ENCODE results near the gene SPDL1.

Gene SPDL1

DNA sequence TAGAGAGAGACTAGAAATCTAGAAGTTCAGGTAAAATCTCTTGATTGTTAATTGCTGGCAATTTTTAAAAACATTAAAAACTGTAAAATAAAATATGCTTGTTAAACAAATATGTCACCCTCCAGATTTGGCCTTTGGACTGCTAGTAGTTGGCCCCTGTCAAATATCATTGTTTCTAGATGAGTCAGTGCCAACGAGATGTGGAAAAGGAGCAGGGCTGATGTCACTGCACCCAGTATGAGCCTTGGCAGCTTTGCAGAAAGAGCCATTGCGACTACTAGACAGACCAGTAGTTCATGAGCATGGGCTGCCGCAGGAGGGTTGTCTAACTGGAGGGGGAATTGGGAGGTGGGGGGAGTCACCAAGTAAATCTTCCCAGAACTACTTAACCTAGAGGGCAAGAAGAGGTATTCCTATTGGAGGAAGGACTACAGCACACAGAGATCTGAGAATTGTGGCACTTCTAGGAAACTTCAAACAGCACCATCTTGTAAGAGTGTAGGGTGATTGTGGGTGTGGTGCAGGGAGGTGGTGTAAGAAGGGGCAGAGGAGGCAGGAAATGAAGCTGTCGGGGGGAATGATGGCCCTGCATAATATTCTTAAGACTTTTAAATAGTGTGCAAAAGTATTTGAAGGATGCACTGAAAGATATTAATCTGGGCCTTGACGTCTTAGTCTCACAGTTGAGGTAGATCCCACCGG, 46.4 kb downstream of the SPDL1 start:
- DNase-seq (ENCODE audit: low read depth), result peak; percentile 80

DNA sequence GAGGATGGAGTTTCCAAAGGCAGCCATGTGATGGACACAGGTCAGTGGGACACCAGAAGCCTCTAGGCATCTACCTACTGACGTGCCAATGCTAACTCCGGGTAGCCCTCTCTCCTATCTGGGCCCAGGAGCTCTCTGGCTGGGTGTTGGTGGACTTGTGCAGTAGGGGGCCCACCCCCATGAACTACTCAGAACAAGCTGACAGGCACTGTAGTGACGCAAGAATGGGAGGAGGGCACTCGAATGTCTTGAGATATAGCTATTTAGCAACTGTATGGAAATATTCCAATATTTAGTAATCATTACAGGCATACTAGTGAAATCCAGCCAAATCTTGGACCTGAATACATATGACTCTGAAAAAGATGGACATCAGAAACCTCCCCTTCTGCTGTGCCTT, 47.8 kb downstream of the SPDL1 start:
- DNase-seq (ENCODE audit: low read depth), result peak; percentile 44

DNA sequence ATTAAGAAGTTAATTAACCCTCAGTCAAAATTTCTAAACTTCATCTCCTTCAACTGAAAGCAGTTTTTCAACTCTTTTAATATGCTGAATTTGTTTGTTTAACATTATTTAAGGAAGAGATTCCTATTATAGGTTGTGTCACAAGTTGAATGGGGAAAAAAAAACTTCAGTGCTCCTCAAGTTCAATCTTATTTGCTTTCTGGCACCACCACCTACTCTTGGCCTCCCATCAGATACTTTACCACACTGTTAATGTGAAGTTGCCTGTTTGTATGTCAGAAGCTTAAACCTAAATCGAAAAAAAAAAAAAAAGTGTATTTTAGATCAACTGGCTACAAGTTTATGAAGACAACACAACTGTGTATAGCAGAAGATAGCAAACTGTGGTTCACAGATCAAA, 49.4 kb downstream of the SPDL1 start:
- DNase-seq (ENCODE audit: low read depth), result no peak

DNA sequence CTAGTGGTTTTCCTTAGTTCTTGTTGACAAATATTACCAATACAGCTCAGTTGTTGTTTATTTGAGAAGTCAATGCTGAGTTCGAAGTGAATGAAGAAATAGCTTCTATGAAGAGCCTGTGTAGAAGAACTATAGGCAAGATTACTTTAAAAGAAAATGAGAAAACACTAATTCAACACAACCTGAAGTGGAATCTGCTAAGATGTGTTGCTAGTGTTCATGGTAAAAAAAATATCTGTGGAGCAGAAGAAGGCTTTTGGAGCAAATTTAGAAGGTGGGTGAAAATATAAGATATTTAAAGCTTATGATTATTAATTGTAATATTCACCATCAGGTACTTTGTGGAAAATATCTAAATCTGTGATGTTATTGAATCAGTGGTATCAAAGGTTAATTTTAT, 51.0 kb downstream of the SPDL1 start:
- no peak for DNase-seq (ENCODE audit: low read depth)

DNA sequence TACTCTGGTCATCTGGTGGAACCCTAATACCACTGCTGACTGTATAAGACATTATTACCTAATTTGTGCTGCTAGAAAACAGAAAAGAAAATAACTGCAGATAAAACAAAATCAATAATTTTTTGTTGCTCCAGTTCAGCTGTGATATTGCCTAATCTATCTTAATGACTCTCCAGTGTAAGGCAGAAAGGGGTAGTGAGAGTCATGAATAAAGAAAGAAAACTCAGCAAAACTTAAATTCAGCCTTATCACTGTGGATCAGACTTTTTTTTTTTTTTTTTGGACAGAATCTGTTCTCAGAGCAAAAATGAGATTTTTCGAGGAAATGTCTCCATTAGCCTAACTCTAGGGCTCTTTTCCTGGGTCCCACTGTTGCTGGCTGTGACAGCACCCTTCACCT, 52.4 kb downstream of the SPDL1 start:
- no peak for DNase-seq (ENCODE audit: low read depth)

DNA sequence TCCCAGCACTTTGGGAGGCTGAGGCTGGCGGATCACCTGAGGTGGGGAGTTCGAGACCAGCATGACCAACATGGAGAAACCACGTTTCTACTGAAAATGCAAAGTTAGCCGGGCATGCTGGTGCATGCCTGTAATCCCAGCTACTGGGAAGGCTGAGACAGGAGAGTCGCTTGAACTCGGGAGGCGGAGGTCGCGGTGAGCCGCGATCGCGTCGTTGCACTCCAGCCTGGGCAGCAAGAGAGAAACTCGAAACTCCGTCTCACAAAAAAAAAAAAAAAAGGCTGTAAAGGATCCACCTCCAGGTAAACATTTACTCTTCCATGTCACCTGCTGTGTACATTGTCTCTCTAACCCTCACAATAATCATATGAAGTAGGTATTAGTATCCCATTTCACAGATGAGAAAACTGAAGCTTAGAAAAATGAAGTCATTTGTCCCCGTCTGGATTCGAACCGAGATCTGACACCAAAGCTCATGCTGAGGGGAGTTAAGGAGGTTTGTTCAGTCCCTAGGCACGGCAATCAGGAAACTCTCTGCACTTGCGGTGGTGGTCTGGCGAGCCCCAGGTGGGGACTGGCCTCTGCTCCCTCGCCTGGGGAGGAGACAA, 53.0 kb downstream of the SPDL1 start:
- DNase-seq (ENCODE audit: low read depth), result no peak

DNA sequence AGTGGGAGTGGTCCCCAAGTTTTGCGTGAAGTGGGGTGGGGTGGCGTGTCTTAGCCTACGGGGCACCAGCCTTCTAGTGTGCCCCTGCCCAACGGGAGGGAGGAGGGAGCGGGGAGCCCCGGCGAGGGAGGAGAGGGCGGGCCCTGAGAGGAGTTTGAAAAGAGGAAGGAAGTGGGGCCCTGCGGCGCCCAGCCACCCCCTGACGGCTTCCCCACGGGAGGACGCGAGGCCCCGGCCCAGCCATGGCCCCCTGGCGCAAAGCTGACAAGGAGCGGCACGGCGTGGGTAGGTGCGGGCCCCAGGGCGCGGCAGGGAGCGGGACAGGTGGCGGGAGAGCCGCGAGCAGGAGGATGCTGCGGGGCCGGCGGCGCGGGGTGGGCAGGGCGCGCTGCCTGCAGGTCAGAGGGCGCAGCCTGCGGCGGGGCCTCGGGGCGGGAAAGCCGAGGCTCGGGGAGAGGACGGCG, 53.5 kb downstream of the SPDL1 start, which contains the start of gene DOCK2:
DOCK2 (plus strand) TSS at position 191 of the 464 bp plus-strand sequence; CDS start at position 243, 52 bp downstream.
- no peak for DNase-seq (ENCODE audit: low read depth)

DNA sequence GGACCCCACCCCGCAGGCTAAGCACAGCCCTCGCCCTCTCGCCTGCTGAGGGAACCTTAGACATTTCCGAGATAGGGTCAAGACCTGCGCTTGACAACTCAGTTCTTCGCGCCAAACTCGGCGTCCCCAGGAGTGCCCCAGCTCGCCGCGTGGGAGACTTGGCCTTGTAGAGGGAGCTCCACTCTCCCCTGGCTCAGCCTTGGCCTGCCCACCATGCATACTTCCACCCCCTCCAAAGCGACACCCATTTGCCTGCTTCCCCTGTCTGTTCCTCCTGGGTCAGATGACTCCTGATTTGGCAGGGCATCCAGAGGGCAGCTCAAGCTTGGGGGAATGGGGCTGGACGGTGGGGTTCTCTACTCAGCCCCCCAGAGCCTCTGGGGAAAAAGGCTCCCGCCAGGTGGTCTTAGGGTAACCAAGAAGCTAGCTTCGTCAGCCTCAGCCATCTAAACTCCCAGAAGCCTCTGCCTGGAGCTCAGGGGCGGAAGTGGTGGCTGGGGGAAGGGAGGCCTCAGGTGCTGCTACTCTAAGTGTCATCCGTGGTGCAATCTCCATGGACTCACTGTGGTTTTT, 54.1 kb downstream of the SPDL1 start:
- no peak for DNase-seq (ENCODE audit: low read depth)

DNA sequence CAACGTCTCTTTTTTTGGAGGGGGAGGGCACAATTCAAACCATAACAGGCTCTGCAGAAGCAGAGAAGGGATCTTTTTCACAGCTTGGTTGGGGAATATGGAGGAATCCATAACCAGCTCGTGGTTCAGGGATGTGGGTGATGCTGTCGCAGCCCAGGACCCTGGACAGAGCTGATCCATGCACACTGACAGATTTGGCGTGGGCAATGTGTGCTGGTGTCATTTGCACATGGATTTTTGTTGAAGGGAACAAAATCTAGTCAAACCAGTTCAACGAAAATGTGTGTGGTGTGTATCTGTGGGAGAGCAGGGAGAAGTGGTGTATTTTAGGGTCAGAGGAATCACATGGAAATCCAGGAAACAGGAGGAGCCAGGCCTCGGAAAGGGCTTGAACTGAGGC, 57.7 kb downstream of the SPDL1 start:
- DNase-seq (ENCODE audit: low read depth), result no peak

DNA sequence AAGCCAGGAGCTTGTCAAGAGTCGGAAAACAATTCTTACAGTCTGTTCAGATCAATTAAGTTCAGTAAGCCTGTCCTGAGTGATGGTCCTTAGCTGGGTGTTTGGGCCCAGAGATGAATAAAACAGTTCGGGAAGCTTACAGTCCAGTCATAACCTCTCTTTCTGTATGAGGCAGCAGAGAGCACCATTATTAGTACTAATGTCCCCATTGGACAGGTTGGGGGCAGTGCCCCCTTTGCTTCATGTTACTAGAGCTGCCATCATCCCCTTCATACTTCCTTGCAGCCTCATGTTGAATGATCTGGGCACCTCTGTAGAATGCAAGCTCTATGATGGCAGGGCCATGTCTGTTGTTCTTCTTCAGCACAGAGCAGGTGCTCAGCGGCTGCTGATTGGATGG, 63.3 kb downstream of the SPDL1 start:
- no peak for DNase-seq (ENCODE audit: low read depth)

DNA sequence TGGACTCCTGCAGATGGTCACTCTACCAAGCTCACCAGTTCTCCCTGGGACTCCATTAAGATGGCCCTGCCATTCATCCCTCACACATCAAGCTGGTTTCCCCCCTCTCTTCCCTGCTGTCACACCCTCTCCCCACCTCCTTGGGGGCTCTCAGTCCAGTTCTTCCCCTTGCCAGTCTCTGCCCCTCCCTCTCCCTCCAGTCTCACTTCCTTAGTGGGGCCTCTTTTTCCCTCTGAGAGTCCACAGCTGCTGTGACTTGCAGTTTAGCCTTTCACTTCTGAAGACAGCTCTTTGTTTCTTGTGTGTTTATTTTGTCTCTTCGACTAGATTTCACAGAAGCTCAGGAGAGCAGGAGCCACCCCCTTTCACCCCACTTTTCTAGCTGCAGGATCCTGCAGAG, 64.0 kb downstream of the SPDL1 start:
- no peak for DNase-seq (ENCODE audit: low read depth)

DNA sequence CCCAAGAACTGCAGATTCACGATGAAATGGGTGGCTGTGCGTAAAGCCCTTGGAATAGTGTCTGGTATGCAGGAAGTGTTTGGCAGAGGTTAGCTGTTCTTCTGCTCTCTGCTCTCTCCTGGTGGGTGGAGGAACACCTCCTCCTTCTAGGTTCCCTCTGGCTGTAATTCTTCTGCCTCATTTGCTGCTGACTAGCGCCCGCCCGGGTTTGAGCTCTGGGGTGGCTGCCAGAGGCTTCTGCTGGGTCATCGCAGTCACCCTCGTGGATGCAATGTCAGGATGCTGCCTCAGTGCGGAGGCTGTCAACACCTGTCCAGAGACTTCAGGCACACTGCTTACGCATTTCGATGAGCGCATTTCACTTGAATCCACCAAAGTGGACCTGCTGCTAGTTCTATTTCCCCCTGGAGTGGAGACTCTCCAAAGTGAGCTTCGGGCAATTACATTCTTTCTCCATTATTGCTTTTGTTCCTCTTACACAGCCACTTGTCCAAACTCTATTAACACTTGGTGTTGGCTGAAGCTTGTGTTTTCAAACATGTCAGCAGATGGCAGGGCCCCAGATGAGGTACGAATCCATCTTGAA, 65.2 kb downstream of the SPDL1 start:
- no peak for DNase-seq (ENCODE audit: low read depth)

DNA sequence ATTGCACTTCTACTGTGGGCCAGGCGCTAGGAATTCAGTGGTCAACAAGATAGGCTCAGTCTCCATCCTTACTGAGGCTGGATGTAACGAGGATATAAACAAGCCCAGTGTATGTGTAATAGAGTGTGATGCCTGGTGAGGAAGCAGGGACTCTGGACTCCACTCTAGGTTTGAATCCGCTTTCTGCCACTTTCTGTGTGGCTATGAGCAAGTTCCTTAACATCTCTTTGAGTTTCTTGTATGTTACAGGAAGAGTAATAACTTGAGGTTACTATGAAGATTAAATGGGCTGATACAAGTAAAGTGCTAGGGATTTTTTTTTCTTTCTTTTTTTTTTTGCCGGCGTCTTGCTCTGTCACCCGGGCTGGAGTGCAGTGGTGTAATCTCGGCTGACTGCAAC, 65.9 kb downstream of the SPDL1 start:
- DNase-seq (ENCODE audit: low read depth), result no peak

DNA sequence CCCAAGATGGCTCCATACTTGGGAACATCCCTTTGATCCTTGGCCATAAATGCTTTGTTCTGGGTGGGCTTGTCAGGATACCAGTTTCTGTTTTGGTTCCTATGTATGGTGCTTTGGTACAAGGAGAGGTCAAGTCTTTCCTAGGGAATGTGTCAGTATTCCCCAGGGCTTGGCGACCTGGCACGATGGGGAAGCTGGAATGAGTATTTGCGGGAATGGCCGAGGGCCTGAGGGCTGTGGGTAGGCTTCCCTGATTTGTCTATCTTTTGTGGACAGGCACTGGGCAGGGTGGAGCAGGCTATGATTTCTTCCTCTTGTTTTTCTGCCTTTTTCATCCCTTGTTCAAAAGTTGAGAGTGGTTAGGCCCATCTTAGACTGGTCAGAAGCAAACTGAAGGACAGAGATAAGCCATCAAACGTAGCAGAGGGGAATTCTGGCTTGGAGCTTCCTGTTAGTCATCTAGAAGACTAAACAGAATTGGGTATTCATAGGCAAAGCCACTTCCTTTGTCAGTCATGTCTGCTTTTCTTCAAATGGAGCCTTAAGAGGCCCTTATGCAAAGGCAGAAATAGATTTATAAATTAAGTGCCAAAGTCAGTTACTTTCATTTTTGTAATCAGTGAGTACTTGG, 67.2 kb downstream of the SPDL1 start:
- DNase-seq (ENCODE audit: low read depth), result no peak

DNA sequence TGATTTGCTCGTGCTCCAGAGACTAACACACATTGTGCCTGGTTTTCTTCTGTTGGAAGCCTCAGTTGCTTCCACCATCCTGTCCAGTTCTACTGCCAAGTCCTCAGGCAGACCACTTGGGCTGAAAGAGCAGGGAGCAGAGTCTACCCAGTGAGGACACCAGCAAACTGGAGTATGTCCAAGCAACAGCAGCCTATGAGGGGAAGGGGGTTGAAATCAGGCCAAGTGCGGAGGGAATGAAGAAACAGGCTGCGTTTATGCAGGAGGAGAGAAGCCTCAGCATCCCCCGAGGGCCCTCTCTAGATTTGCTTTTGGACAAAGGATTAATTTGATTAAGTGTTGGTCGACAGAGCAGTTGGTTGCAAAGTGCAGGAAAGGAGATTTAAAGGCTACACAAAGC, 68.0 kb downstream of the SPDL1 start:
- DNase-seq (ENCODE audit: low read depth), result no peak

DNA sequence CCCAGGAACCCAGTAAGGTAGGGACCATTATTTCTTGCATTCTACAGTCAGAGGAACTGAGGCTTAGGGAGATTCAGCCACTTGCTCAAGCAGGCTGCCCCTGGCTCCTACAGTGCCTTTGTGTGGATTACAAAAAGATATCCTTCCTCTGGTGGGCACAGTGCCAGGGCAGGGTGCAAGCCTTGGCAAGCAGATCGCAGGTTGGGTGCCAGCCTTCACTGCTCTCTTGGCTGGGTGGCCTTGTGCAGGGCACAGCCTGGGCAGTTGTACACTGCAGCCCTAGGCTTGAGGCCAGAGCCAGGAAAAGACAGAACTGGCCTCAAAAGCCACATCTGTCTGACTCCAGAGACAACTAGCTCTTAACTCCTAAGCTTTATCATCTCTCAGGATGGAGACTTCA, 68.5 kb downstream of the SPDL1 start:
- no peak for DNase-seq (ENCODE audit: low read depth)

DNA sequence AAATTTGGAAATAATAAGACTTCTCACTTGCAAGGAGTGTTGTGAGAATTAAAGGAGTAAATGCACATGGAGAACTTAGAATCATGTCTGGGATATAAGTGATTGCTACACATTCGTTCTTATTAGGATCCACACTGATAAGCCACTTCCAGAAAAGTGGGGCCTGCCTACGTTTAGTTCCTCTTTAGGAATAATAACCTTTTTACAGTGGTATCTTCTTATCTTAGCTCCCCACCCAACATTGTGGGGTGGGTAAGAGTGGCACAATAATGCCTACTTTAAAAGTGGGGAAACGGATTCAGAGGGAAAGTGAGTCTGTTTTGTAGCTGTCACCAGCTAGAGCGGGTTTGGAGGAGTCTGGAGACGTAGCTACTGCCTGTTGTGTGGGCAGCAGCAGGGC, 69.5 kb downstream of the SPDL1 start:
- DNase-seq (ENCODE audit: low read depth), result no peak

Measured in stromal cell of bone marrow (primary cell).